GM10266 (cell line): Measurements from ENCODE around the gene TANGO2.

ENCODE experiments used
- DNase-seq: peaks from one replicate; pipeline ENCODE4 v3.0.0; 2012; ENCODE audit errors: extremely low spot score
- CTCF ChIP-seq: IDR thresholded peaks from 2 replicates; pipeline ENCODE4 v1.5.1; 2012; ENCODE audit warnings: mild to moderate bottlenecking, low read depth; ENCODE audit not compliant: control insufficient read depth, insufficient read depth; ENCODE audit errors: missing control alignments

TANGO2 gene

GRCh38 chr22:20085651-20086050 is 64.7 kb downstream of the TANGO2 start:
- TF ChIP-seq CTCF: no peak

DNA sequence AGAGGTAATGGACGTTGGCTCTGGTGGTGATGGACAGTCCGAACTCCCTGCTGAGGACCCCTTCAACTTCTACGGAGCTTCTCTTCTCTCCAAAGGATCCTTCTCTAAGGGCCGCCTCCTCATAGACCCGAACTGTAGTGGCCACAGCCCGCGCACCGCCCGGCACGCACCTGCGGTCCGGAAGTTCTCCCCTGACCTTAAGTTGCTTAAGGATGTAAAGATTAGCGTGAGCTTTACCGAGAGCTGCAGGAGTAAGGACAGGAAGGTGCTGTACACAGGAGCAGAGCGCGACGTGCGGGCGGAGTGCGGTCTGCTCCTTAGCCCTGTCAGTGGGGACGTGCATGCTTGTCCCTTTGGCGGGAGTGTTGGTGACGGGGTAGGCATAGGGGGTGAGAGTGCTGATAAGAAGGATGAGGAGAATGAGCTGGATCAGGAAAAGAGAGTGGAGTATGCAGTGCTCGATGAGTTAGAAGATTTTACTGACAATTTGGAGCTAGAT is 65.2 kb downstream of the TANGO2 start:
- no peak for TF ChIP-seq CTCF
- no peak for DNase-seq

More at GRCh38 chr22:20085651-20086050, 64.7 kb downstream of the TANGO2 start:
- no peak for DNase-seq

DNA sequence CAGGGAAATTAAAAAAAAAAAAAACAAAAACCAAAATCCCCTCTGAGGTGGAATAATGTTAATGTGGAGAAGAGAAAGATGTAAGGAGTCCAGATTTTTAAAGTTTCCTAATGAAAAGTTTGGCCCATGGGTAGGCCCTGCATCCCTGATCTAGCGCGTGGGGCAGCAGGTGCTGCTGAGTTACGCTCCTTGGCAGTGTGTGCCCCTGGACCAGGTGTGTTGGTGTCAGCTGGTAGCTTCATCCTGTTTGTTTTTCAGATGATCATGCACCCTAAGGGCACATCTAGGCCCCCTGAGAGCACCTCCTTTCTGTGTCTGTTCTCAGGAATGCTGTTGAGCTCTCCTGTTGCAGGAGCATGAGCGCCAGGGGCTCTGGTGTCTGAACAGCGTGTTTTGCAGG is 65.9 kb downstream of the TANGO2 start:
- TF ChIP-seq CTCF: no peak
- DNase-seq: no peak

GRCh38 chr22:20087319-20088262 is 66.7 kb downstream of the TANGO2 start:
- no peak for TF ChIP-seq CTCF

DNA sequence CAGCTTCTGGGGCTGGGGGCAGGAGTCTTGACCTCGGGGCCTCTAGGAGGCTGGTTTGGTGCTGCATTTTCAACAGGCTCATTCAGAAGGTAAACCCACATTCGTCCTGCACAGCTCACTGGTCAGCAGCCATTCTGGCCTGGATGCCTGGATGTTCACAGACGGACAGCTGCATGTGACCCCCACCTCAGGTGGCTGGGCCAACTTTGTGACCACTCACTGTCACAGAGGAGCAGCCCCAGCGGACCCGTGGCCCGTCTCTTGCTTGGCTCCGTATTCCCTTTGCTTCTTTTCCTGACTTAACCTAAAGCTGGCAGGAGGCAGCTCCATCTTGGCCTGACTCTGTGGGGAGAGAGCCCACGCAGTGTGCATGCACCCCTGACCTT is 67.3 kb downstream of the TANGO2 start:
- TF ChIP-seq CTCF: no peak
- DNase-seq: no peak

More at GRCh38 chr22:20087319-20088262, 66.7 kb downstream of the TANGO2 start:
- no peak for DNase-seq

GRCh38 chr22:20089226-20089976 is 68.5 kb downstream of the TANGO2 start:
- no peak for TF ChIP-seq CTCF
- no peak for DNase-seq
